ENCODE results near the gene ZNF561. TPM values are rescaled to one million over a fixed set of nuclear protein-coding genes. Genes with fewer than 3 reads are reported as not detected.
"Not testable (repeated sequence)": the region's sequence is repeated elsewhere in the genome, so short reads cannot be mapped to it uniquely, and the experiment has no call there.

The ZNF561 gene
- 32.1 TPM for total RNA-seq

DNA sequence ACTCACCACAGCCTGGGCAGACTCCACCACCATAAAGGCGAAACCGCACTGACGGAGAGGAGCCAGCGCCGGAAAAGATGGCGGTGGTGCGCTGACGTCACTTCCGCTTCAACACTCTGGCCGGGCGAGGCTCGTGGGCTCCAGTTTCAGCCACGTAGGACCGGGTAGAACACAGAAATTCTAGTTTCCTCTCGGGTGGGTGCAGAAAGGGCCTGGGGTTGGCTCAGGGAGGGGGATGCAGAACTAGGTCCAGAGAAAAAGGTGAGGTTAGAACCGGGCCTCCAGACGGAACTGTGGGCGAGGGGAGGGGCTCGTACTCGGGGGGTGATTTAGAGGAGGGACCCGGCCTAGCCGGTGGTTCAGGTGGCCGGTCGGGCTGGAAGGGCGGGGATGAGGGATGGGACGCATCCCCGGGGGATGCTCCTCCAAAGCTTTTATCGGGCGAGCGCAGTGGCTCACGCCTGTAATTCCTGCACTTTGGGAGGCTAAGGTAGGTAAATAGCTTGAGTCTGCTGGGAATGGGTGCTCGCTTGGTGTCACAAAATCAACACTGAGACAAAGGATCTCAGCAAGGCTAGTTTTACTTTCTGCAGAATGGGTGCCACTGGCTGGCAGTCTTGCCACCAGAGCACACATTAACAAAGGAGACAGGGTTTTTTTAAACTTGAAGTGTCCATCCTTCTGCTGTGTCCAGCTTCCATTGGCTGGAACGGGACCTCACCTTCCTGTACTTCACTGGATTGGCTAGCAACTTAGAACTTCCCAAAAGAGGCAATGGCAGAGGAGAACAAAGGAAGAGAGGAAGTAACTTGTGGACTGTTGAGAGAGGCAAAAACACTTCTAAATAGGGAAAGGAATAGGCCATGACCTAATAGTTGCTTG lies at the start of gene ZNF561:
Gene ZNF561 (minus strand): TSS at position 77 of the 882 bp plus-strand sequence. CDS start 1,776 bp downstream, outside the sequence.
- H3K4me3 ChIP-seq (ENCODE audit: low read length), result peak within 1 kb of the TSS; percentile 95
- peaks cover 23% of the 10 kb centered on the region for H3K4me1 ChIP-seq (ENCODE audit: insufficient read depth, low read length)
- H3K9me3 ChIP-seq (ENCODE audit: low read depth, low read length), result no peaks in the 10 kb centered on the region
- H3K27me3 ChIP-seq (ENCODE audit: insufficient read depth, low read length), result no peaks in the 10 kb centered on the region

DNA sequence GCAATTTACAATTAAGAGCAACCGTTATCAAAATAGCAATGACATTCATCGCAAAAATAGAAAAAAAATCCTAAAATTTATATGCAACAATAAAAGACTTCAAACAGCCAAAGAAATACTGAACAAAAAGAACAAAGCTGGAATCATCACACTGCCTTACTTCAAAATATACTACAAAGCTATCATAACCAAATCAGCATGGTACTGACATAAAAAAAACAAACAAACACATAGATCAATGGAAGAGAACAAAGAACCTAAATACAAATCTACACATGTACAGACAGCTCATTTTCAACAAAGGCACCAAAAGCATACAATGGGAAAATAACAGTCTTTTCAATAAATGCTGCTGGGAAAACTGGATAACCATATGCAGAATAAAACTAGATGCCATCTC lies 47.5 kb upstream of the ZNF561 start:
- Histone ChIP-seq H3K4me3 (ENCODE audit: low read length) (no peak overlapping the region), H3K27me3 (ENCODE audit: insufficient read depth, low read length) (no peaks in the 10 kb centered on the region), H3K9me3 (ENCODE audit: low read depth, low read length) (peaks cover 44% of the 10 kb centered on the region), H3K4me1 (ENCODE audit: insufficient read depth, low read length) (no peaks in the 10 kb centered on the region)

DNA sequence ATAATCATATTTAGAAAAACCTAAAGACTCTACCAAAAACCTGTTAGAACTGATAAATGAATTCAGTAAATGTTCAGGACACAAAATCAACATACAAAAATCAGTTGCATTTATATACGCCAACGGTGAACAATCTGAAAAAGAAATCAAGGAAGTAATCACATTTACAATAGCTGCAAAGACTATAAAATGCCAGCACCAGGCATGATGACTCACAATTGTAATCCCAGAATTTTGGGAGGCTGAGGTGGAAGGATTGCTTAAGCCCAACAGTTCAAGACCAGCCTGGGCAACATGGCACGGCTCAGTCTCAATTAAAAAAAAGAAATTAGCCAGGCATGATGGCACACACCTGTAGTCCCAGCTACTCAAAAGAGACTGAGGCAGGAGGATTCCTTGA lies 46.9 kb upstream of the ZNF561 start:
- H3K27me3 ChIP-seq (ENCODE audit: insufficient read depth, low read length), result no peaks in the 10 kb centered on the region
- no peaks in the 10 kb centered on the region for H3K4me1 ChIP-seq (ENCODE audit: insufficient read depth, low read length)
- H3K9me3 ChIP-seq (ENCODE audit: low read depth, low read length), result peaks cover 38% of the 10 kb centered on the region
- no peak overlapping the region for H3K4me3 ChIP-seq (ENCODE audit: low read length)

DNA sequence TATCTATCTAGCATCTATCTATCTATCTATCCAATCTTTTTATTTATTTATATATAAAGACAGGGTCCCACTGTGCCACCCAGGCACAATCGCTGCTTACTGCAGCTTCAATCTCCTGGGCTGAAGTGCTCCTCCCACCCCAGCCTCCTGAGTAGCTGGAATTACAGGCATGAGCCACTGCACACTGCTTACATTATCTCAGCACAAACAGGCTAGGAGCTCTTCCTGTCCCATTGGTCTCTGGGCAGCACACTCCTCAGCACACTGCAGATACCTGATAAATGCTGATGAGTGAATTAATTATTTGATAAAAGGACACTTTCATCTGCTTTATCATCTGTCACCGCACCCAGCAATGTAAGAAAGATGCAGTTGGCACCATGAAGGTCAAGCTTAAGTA lies 37.7 kb upstream of the ZNF561 start:
- Histone ChIP-seq H3K9me3 (ENCODE audit: low read depth, low read length) (peaks cover 5% of the 10 kb centered on the region), H3K4me1 (ENCODE audit: insufficient read depth, low read length) (no peaks in the 10 kb centered on the region), H3K4me3 (ENCODE audit: low read length) (no peak overlapping the region), H3K27me3 (ENCODE audit: insufficient read depth, low read length) (no peaks in the 10 kb centered on the region)

DNA sequence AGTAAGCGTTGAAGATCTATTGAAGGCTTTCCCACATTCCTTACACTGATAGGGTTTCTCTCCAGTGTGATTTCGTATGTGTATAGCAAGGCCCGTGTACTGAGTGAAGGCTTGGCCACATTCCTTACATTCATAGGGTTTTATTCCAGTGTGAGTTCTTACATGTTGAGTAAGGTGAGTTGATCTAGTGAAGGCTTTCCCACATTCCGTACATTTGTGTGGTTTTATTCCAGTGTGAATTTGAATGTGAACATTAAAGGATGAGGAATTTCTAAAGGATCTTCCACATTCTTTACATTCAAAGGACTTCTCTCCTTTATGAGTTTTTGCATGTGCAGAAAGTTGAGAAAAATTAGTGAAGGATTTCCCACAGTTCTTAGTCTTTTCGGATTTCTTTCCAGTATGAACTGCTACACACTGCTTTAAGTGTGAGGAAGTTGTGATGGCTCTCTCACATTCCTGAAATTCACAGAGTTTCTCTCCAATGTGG lies 32.1 kb upstream of the ZNF561 start:
- not testable (repeated sequence) for H3K4me1 ChIP-seq (ENCODE audit: insufficient read depth, low read length); H3K27me3 ChIP-seq (ENCODE audit: insufficient read depth, low read length); H3K4me3 ChIP-seq (ENCODE audit: low read length)
- H3K9me3 ChIP-seq (ENCODE audit: low read depth, low read length), result peaks cover 32% of the 10 kb centered on the region

DNA sequence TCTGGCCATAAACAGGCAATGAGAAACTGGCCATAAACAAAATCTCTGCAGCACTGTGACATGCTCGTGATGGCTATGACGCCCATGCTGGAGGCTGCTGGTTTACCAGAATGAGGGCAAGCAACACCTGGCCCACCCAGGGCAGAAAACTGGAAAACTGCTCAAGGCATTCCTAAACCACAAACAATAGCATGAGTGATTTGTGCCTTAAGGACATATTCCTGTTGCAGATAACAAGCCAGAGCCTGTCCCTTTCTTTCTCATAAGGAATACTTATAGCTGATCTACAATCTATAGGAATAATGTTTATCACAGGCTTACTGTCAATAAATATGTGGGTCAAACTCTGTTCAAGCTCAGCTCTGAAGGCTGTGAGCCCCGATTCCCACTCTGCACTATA lies 30.4 kb upstream of the ZNF561 start:
- H3K4me1 ChIP-seq (ENCODE audit: insufficient read depth, low read length); H3K27me3 ChIP-seq (ENCODE audit: insufficient read depth, low read length); H3K4me3 ChIP-seq (ENCODE audit: low read length): not testable (repeated sequence)
- H3K9me3 ChIP-seq (ENCODE audit: low read depth, low read length), result peaks cover 32% of the 10 kb centered on the region

DNA sequence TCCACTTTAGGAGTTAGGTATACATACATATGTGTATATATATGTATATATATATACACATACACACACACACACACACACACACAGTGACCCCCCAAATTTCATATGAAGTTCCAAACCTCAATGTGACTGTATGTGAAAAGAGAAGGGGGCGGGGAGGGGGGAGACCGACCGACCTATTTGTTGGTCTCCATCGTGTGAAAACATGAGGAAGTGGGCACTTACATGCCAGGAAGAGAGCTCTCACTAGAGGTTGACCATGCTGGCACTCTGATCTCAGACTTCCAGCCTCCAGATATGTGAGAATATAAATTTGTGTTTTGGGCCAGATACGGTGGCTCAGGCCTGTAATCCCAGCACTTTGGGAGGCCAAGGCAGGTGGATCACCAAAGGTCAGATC lies 29.3 kb upstream of the ZNF561 start:
- Histone ChIP-seq H3K9me3 (ENCODE audit: low read depth, low read length) (peaks cover 32% of the 10 kb centered on the region), H3K4me3 (ENCODE audit: low read length) (no peak overlapping the region), H3K27me3 (ENCODE audit: insufficient read depth, low read length) (no peaks in the 10 kb centered on the region), H3K4me1 (ENCODE audit: insufficient read depth, low read length) (no peaks in the 10 kb centered on the region)

DNA sequence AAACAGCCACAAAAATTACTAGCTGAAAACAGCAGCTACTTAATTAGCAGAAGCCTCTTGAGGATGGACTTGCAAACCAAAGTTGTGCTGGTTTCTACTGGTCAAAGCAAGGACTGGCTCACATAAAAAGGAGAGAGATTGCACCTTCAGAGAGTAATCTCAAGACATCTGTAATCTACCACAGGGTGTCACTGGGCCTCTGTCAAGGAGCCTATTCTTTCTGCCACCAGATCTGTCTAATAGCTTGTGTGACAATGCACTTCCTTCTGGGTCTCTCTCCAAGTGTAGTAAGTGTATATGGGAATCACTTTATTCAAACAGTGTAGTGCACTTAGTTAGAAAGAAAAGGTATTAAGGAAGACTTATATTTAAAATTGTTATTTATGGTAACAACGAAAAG lies 24.4 kb upstream of the ZNF561 start:
- Histone ChIP-seq H3K4me1 (ENCODE audit: insufficient read depth, low read length) (no peaks in the 10 kb centered on the region), H3K27me3 (ENCODE audit: insufficient read depth, low read length) (no peaks in the 10 kb centered on the region), H3K9me3 (ENCODE audit: low read depth, low read length) (no peaks in the 10 kb centered on the region), H3K4me3 (ENCODE audit: low read length) (no peak overlapping the region)

DNA sequence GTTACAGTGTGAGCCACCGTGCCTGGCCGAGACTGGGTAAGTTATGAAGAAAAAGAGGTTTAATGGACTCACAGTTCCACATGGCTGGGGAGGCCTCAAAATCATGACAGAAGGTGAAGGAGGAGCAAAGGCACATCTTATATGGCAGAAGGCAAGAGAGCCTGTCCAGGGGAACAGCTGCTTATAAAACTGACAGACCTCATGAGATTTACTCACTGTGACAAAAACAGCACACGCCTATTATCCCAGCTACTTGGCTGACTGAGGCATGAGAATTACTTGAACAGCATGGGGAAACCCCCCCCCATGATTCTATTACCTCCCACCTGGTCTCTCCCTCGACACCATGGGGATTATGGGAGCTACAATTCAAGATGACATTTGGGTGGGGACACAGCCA lies 23.4 kb upstream of the ZNF561 start:
- Histone ChIP-seq H3K27me3 (ENCODE audit: insufficient read depth, low read length) (no peaks in the 10 kb centered on the region), H3K9me3 (ENCODE audit: low read depth, low read length) (no peaks in the 10 kb centered on the region), H3K4me3 (ENCODE audit: low read length) (no peak overlapping the region)

DNA sequence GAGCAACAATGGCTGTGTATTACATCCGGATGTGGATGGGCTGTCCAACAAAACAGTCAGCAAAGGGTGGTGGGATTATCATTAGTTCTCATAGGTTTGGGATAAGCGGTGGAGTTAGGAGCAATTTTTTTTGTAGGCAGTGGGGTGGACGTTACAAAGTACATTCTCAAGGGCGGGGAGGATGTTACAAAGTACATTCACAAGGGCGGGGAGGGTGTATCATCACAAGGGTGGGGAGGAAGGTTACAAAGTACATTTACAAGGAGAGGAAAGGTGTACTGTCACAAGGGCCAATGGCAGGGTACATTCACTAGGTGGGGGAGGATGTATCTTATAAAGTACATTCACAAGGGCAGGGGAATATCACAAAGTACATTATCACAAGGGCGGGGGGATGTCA lies 20.8 kb upstream of the ZNF561 start:
- no peaks in the 10 kb centered on the region for H3K27me3 ChIP-seq (ENCODE audit: insufficient read depth, low read length)
- no peaks in the 10 kb centered on the region for H3K9me3 ChIP-seq (ENCODE audit: low read depth, low read length)
- H3K4me1 ChIP-seq (ENCODE audit: insufficient read depth, low read length), result no peaks in the 10 kb centered on the region
- H3K4me3 ChIP-seq (ENCODE audit: low read length), result no peak overlapping the region

More for the DNA sequence above, 23.4 kb upstream of the ZNF561 start:
- H3K4me1 ChIP-seq (ENCODE audit: insufficient read depth, low read length), result no peaks in the 10 kb centered on the region

DNA sequence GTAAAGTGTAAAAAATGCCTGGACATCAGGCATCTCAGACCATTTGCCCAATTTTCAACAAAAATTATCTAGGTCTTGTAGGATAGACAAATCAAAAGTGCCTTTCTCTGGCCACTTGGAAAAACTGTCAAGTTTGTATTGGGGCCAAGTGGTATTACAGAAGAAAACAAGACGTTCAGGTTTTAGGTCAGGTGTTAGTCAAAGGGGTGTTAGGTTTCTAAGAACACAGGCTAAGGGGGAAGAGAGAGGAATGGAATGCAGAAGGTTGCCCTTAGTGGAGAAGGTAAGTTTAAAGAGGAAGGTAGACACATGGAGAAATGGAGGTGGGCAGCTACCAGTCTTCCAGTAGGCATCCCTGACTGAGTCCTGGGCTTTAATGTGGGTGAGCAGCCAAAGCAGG lies 19.9 kb upstream of the ZNF561 start:
- H3K27me3 ChIP-seq (ENCODE audit: insufficient read depth, low read length), result no peaks in the 10 kb centered on the region
- no peaks in the 10 kb centered on the region for H3K4me1 ChIP-seq (ENCODE audit: insufficient read depth, low read length)
- no peak overlapping the region for H3K4me3 ChIP-seq (ENCODE audit: low read length)
- no peaks in the 10 kb centered on the region for H3K9me3 ChIP-seq (ENCODE audit: low read depth, low read length)

DNA sequence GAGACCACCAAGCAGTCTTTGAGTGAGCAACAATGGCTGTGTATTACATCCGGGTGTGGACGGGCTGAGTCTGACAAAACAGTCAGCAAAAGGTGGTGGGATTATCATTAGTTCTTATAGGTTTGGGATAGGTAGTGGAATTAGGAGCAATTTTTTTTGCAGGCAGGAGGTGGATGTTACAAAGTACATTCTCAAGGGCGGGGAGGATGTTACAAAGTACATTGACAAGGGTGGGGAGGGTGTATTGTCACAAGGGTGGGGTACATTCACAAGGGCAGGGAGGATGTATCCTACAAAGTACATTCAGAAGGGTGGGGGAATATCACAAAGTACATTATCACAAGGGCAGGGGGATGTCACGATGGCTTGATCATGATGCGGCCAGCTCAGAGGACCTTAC lies 15.0 kb upstream of the ZNF561 start:
- Histone ChIP-seq H3K4me1 (ENCODE audit: insufficient read depth, low read length) (no peaks in the 10 kb centered on the region), H3K4me3 (ENCODE audit: low read length) (no peak overlapping the region), H3K9me3 (ENCODE audit: low read depth, low read length) (no peaks in the 10 kb centered on the region), H3K27me3 (ENCODE audit: insufficient read depth, low read length) (no peaks in the 10 kb centered on the region)

DNA sequence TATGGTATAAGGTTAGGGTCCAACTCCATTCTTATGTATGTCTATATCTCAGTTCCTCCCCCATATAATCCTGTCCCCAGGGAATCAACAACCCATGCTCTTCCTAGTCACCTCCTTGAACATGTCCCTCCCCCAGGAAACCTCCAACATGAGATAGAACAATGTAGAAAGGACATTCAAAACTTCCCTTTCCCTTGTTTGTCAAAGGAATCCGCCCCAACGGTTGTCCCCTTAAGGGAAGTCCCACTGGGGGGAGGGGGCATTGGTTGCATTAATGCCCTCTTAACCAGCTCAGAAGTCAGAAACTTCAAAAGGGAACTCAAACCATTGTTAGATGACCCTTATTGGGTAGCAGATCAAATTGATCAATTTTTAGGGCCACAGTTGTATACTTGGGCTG lies 6.8 kb upstream of the ZNF561 start:
- no peak overlapping the region for H3K4me3 ChIP-seq (ENCODE audit: low read length)
- H3K27me3 ChIP-seq (ENCODE audit: insufficient read depth, low read length), result no peaks in the 10 kb centered on the region
- no peaks in the 10 kb centered on the region for H3K4me1 ChIP-seq (ENCODE audit: insufficient read depth, low read length)
- no peaks in the 10 kb centered on the region for H3K9me3 ChIP-seq (ENCODE audit: low read depth, low read length)

DNA sequence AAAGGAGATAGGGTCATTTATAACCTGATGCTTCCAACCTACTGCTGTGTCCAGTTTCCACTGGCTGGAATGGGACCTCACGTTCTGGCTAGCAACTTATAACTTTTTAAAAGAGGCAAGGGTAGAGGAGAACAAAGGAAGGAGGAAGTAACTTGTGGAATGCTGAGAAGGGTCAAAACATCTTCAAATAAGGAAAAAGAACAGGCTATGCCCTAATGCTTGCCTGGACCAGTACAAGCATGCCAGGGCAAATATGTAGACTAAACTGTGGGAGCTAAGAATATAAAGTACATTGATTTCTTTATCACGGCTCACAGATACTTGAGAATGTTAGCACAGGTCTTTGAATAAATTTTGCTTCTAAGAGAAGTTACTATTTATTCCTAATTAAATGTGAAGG lies 1.5 kb upstream of the ZNF561 start:
- peaks cover 23% of the 10 kb centered on the region for H3K4me1 ChIP-seq (ENCODE audit: insufficient read depth, low read length)
- no peak overlapping the region for H3K4me3 ChIP-seq (ENCODE audit: low read length)
- no peaks in the 10 kb centered on the region for H3K27me3 ChIP-seq (ENCODE audit: insufficient read depth, low read length)
- H3K9me3 ChIP-seq (ENCODE audit: low read depth, low read length), result no peaks in the 10 kb centered on the region

DNA sequence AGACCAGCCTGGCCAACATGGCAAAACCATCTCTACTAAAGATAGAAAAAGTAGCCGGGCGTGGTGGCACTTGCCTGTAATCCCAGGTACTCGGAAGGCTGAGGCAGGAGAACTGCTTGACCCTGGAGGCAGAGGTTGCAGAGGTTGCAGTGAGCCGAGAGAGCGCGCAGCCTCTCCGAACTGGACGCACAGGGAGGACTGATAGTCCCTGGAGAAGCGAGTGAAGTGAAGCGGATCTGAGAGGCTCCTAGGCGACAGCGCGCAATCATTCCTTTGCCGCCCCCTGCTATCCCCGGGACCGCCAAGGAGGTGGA lies 233 bp downstream of the ZNF561 start:
- H3K4me3 ChIP-seq (ENCODE audit: low read length), result peak overlapping the region; percentile 95
- H3K27me3 ChIP-seq (ENCODE audit: insufficient read depth, low read length), result no peaks in the 10 kb centered on the region
- peaks cover 23% of the 10 kb centered on the region for H3K4me1 ChIP-seq (ENCODE audit: insufficient read depth, low read length)
- no peaks in the 10 kb centered on the region for H3K9me3 ChIP-seq (ENCODE audit: low read depth, low read length)

DNA sequence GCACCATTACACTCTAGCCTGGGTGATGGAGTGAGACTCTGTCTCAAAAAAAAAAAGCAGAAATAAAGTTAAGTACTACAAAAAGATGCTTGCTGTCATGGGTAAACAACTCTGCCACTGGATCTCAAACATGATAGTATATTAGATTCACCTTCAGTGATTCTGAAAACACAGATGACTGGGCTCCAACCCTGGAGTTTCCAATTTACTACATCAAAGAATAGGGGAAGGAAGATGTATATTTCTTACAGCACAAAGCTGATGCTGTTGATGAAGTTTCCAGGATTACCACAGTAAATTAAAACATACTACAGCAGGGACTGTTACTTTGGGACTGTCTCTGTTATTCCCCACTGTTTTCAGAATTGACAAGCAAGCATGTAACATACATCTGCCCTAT lies 5.2 kb downstream of the ZNF561 start:
- Histone ChIP-seq H3K9me3 (ENCODE audit: low read depth, low read length) (peaks cover 22% of the 10 kb centered on the region), H3K4me1 (ENCODE audit: insufficient read depth, low read length) (peaks cover 10% of the 10 kb centered on the region), H3K27me3 (ENCODE audit: insufficient read depth, low read length) (no peaks in the 10 kb centered on the region), H3K4me3 (ENCODE audit: low read length) (no peak overlapping the region)

All from mononuclear cell (primary cell).